ENCODE measurements around the gene TSPAN5.

The TSPAN5 gene

GRCh38 chr4:98581126-98581525, 77.3 kb downstream of the TSPAN5 start:
- no peak for FAIRE-seq

GRCh38 chr4:98577956-98578355, 80.5 kb downstream of the TSPAN5 start:
- FAIRE-seq = no peak

DNA sequence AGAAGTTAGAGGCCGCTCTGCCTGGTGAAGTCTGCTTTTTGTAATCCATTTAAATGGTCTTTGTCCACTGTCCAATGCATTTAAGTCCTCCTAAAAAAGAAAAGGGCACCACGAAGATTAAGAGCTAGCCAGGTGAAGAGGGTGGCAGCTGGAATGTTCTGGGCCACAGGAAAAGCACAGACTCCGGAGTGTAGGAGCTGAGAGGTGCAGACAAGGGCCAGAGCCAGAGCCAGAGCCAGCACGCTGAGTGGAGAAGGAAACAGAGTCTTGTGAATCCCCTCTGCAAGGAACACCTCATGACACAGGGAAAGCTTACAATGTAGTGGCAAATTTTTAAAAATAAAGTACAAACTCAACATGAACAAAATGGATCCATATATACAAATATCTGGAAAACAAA, 83.6 kb downstream of the TSPAN5 start:
- FAIRE-seq = no peak

- no peak for FAIRE-seq
These were observed 84.6 kb downstream of the TSPAN5 start for GRCh38 chr4:98573791-98574190.

DNA sequence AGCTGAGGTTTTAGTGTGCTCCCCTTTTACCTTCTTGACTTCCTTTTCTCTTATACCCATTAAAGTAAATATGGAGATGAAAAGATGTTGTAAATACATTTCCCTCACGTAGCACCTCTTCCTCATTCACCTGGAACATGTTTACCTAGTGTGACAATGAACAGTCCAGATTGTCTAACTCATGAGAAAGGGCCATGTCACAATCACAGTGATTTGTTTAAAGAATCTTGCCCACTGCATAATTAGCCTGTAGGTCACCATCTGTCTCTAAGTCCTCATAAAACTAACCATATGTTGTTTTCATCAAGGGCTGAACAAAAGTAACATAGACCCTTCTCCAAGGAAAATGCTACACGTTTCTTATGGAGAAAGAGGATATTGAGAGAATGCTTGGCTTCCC, 85.7 kb downstream of the TSPAN5 start:
- FAIRE-seq = peak; percentile 65

- FAIRE-seq = no peak
These were observed 87.1 kb downstream of the TSPAN5 start for GRCh38 chr4:98571161-98571786.

- FAIRE-seq = no peak
These were observed 88.1 kb downstream of the TSPAN5 start for GRCh38 chr4:98570151-98570797.

DNA sequence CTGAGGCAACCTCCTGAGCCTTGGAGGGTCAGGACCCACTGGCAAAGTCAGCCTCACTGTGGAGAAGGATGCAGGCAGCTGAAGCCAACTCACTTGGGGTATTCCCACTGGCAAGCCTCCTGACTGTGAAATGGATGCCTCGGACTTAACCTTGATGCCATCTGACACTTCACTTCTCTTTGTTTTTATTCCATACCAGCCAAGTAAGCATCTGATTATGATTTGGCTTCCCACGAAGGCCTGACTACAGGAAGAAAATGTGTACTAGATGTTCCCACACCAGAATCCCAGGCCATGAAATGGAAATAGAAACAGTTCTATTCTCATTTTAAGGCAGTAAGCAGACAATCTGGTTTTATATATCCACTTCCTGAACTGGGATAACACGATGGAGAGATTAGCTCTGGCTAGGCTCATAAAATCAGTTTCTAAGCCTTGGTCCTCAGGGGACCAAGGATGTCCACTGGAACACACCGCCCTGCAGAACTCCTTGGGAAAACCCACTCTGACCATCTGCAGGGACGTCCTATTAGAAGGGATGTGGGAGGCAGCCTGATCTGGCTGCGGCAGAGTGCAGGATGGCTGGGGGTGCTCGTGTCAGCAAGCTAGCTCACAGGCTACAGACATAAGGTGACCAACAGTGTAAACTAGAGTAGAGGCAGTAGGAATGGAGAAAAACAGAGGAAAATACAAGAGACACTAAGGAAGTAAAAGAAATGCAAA, 89.3 kb downstream of the TSPAN5 start:
- peak; percentile 93 for FAIRE-seq

DNA sequence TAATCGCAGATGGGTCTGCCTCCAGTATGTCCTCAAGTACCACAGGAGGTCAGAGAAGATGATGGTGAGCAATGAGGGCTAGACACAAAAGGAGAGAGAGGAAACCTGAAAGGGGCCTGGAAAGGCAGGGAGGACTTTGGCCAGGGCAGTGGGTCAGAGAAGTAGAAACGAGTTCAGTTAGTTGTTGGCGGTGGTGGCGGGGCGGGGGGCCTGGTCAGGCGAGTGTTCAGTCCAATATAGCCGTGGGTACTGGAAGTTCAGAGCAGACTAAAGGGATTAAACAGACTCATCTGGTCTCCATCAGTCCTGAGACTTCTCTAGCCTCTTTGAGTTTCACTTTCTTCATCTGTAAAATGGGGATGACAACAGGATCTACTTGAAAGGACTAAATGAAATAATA, 90.8 kb downstream of the TSPAN5 start:
- no peak for FAIRE-seq

- no peak for FAIRE-seq
These were observed 91.9 kb downstream of the TSPAN5 start for GRCh38 chr4:98566361-98567008.

- FAIRE-seq = no peak
These were observed 92.6 kb downstream of the TSPAN5 start for GRCh38 chr4:98565681-98566301.

DNA sequence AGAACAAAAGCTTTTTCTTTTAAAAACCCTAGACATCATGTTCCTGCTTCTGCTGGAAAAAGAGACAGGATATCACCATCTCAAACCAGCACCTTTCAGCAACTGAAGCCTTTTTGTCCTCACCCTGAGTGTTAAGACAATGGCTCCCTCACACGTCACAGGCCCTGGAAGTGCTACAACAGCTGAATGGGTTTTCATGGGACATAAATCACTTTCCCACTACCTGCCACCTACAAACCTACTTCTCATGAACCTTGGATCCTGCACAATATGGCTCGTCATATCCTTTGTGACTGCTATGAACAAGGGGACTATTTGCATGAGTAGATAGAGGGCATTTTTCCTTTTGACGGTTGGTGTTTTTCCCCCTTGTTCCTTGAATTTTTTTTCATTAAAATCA, 93.6 kb downstream of the TSPAN5 start:
- FAIRE-seq = no peak

DNA sequence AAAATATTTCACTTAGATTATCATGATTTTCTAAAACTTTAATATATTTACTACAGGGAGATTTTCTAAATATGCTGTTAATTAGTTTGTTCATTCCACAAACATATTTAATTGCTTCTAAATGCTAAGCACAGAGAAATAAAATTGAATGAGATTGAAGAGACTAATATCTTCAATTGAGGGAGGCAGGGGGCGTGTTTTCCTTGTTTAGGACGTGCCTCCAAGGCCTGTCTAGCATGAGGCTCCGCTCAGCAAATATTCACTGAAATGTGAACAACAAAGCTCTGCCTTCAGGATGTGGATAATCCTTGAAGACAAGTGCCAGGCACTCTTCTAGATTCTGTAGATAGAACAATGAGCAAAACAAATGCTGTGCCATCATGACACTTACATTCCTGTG, 98.1 kb downstream of the TSPAN5 start:
- no peak for FAIRE-seq

DNA sequence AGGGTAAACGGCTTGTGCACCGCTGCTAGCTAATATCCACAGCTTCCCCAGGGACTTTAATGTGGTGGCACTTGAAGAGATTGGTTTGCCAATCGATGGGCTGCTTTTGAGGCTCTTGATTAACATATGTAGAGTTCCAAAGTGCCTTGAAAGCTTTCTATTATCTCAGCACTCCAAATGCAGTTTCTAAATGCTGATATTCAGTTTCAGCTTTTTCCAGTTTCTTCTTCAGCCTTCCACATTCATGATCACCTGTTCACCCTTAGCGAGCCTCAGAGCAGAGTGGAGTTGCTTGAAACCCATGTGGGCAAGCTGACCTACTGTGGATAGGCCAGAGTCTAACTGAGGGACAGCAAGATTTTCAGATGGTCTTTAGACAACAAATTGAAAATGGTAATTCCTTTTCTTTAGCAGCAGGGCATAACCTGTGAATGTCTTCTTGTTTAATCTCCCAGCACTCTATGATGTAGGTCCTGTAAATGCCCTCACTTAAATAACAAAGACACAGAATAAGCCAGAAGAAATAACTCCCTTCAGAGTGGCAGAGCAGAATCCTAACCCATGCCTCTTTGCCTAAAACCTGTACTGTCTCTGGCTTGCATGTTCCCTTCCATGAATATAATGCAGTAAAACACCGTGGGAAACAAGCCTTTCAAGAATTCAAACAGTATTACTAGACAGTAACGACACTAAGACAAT, 99.8 kb downstream of the TSPAN5 start:
- no peak for FAIRE-seq

- no peak for FAIRE-seq
These were observed 101.1 kb downstream of the TSPAN5 start for GRCh38 chr4:98557194-98557892.

- no peak for FAIRE-seq
These were observed 102.0 kb downstream of the TSPAN5 start for GRCh38 chr4:98556451-98556850.

DNA sequence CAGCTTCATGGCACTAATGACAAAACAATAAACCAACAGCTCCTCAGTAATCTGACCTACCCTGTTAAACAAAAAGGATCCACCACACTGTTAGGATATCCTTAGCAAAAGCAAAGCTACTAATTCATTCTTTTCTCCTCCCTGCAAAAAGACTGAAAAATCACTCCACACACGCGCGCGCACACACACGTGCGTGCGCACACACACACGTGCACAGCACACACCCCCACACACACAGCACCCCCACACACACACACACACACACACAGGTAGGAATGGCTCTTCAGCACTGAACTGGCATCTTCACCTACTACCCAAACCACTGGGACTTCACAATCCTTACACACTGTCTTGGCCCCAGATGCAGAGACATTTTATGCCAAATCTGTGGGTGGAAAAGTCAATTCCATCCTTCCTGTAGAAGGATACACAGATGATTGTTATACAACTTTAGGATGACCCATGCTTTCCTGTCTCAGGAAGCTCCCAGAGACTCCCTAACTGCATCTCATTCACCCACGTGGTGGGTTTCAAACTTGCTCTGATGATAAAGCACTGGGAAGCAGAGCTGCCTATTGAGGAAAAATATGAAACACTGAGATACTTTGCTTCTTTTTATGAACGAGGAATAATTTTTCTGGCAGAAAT, 102.5 kb downstream of the TSPAN5 start:
- FAIRE-seq = no peak

GRCh38 chr4:98546910-98547594, 111.4 kb downstream of the TSPAN5 start:
- FAIRE-seq = no peak

- no peak for FAIRE-seq
These were observed 113.5 kb downstream of the TSPAN5 start for GRCh38 chr4:98544818-98545414.

GRCh38 chr4:98544141-98544817, 114.1 kb downstream of the TSPAN5 start:
- FAIRE-seq = no peak
